Measurements from ENCODE around the gene GARNL3.

- TF ChIP-seq CTCF (IDR thresholded peaks at IDR 0.05) (no peak), EZH2 (IDR thresholded peaks at IDR 0.05) (no peak), EZH2phosphoT487 (IDR thresholded peaks at IDR 0.05) (no peak)
Measured at GRCh38 chr9:127320115-127320378, 55.5 kb downstream of the GARNL3 start.
